ENCODE measurements around the gene NODAL.

Gene NODAL

DNA sequence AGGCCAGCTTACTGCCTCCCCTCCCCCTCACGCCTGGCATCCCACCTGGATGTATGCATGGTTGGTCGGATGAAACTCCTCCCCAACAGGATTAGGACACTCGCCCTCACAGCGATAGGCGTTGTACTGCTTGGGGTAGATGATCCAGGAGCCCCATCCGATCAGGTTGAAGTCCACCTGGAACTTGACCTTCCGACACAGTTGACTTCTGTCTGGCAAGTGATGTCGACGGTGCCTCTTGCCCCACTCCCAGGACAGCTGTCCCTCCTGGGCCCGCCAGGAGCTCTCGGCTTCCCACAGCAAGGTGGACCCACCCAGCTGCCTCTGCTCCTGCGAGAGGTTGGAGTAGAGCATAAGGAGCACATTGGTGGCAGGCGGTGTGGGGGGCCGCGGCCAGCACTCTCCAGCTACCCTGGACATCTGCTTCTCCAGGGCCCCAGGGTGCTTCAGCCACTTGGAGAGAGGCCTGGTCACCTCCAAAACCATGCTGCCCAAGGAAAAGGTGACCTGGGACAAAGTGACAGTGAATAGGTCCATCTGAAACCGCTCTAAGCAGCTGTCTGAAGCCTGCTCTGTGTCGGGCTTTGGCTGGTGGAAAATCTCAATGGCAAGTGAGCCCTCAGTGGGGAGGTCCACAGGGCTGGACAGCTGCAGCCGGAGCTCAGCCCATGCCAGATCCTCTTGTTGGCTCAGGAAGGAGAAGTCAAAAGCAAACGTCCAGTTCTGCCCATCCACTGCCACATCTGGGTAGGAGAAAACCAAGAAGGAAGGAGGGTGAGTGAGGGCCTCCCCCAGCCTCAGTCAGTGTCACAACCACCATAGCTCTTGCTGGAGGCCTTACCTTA, 6.0 kb downstream of the NODAL start:
- in situ Hi-C loops (cut with HindIII; ENCODE audit: low sequenced_read_pairs): loop anchor here (25.0 kb wide), 1 partner anchor 327 kb away; no protein-coding TSS in a partner anchor

DNA sequence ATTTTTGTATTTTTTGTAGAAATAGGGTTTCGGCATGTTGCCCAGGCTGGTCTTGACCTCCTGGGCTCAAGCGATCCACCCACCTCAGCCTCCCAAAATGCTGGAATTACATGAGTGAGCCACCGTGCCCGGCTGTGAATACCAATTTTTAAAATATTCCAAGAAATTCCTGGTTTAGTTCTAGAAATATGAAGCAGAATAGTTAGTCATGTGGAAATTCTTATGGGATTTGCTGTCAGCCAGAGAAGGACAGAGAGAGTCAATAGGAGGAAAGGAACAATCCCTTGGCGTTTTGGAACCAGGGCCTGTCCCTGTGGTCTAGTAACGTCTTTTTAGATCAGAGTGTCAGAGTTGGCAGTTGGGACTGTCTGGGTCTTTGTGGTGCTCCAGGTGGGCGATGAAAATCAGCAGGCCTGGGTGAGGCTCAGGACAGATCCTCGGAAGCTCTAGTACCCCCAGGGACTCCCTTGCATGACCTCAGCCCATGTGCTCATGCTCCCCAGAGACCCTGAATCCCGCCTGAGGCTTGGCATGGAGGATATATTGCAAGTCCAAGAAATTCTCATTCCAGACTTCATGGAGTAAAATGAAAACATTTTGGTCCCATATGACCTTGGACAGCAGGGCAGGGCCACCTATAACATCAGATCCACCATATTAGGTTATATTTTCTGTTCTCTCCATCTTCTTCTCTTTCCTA, 7.8 kb downstream of the NODAL start:
- in situ Hi-C loops (cut with HindIII; ENCODE audit: low sequenced_read_pairs): loop anchor here (5.0 to 25.0 kb wide), 2 partner anchors 101 to 329 kb away; no protein-coding TSS in a partner anchor

DNA sequence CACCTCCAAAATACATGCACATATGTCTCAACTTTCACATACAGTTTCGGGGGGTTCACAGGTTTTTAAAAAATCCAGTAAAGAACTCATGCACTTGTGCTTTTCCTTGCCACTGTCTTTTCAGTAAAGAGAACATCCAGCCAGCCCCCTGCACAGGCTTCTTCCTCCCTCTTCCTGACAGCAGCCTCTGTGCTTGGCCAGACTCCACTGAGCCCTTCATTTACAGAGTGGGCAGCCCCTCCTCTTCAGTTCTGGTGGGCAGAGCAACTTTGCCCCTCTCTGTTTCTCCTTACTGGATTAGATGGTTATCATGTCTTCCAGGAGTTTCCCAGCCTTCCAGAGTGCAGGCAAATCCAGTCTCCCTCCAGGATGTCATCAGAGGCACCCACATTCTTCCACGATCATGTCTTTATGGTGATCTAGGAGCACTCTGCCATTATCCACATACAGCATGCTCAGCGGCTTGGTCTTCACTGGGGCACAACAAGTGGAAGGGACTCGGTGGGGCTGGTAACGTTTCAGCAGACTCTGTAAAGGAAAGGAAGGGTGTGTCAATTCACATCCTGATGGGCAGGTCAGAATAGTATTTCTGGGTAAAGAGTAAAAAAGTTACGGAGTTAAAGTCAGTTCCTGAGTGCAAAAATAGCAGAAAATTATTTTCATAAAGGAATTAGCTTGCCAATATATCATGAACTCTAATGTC, 8.8 kb downstream of the NODAL start:
- in situ Hi-C loops (cut with HindIII; ENCODE audit: low sequenced_read_pairs): loop anchor here (5.0 to 25.0 kb wide), 2 partner anchors 100 to 330 kb away; no protein-coding TSS in a partner anchor

DNA sequence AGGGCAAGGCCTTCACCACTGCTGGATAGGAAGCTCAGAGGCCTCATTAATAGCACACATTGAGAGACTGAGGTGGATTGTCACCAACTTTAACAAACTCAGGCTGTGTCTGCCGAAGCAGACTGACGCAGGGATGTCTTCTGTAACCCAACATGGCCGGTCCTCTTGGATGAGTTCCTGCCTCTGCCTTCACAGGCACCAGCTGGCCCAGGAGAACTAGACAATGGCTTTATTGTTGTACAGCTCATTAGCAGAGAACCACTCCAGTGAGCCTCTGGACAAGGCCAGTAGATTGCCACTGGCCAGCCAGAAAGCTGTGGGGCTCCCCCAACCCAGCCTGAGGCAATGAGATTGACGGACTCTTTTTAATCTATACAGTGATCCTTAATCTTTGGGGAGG, 9.4 kb downstream of the NODAL start:
- in situ Hi-C loops (cut with HindIII; ENCODE audit: low sequenced_read_pairs): loop anchor here (5.0 to 25.0 kb wide), 2 partner anchors 100 to 330 kb away; no protein-coding TSS in a partner anchor

DNA sequence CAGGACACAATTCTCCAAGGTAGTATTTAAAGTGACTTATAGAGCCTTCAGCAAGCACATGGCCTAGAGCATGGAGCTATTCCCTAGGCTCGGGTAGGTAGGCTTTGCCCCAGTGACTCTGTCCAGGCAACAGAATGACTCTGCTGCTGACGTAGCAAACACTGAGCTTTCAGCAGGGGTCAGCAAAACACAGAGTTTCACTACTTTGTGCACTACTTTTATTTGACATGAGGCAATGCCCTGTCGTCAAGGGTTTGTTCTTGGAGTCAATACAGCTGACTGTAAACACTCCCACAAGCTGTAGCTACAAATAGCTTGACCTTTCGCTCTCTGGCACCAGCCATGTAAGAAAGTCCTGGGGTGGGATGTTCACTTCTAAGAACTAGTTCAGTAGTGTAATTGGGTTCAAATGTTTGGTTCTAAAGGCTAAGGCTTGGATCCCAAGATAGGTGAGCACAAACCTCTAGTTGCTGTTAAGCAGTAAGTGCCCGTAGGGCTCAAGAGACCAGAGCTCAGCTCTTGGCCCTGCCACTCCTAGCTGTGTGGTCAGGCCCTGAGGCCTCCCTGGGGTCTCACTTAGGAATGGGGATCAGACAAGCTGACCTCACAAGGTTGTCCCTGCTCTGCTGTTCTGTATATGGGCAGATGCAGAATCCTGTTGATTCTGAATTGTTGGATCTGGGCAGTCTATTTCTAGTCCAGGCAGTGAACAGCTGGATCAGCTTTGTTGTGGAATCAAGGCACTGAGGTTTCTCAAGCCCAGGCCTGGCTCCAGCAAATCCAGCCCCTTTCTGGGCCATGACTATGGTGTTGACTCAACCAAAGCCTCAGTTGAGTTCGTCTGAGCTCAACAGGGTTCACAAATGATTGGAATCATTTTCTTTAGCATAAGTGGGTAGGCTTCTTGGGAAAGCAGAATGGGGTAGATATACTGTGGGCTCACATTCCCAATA, 10.7 kb downstream of the NODAL start:
- in situ Hi-C loops (cut with HindIII; ENCODE audit: low sequenced_read_pairs): loop anchor here (5.0 to 25.0 kb wide), 2 partner anchors 98 to 332 kb away; no protein-coding TSS in a partner anchor

DNA sequence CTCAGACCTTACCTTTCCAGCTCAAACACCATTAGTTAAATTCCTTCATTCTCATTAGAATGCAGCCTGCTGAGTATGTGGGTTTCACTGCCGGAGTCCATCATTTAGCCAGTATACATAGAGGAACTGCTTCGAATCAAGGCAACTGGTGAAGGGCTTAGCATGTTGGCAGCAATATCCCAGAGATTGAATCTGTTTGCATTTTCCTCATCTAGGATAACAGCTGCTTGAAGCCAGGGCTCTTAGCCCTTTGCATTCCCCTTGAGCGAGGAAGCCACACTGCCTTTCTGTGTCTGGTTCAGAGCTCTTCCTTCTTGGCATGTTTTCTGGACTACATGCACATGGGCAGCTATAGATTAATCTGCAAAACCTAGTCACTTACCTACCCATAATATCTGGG, 14.7 kb downstream of the NODAL start:
- in situ Hi-C loops (cut with HindIII; ENCODE audit: low sequenced_read_pairs): loop anchor here (25.0 kb wide), 1 partner anchor 335 kb away; no protein-coding TSS in a partner anchor

DNA sequence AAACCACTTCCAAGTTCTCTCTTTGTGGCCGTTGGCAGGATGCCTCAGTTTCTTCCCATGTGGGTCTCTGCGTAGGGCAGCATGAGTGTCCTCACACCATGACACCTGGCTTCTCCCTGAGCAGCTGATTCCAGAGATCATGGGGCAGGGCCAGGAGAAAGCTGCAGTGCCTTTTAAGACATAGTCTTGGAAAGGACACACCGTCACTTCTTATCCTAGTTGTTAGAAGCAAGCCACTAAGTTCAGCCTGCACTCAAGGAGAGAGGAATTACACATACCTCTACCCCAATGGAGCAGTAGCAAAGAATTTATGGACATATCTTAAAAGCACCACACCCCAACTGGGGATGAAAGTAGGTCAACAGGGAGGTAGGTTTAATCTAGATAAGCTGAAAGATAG, 16.4 kb downstream of the NODAL start:
- in situ Hi-C loops (cut with HindIII; ENCODE audit: low sequenced_read_pairs): loop anchor here (25.0 kb wide), 1 partner anchor 337 kb away; no protein-coding TSS in a partner anchor

DNA sequence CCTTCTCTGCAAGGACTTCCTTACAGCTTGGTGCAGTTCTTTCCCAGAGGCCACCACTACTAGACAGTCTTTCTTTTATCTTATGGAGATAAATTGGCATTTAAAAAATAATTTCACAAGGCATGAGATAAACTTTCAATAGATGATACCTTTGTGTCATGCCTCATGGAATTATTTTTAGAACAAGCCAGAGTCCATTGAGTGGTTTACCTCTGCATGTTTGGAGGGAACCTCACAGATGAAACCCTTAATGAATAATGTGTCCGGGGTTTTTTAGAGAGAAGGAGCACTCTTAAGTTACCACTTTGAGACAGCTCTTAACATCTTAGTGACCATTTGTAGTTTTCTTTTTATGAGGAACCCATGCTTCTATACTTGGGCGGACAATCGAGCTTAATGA, 17.2 kb downstream of the NODAL start:
- in situ Hi-C loops (cut with HindIII; ENCODE audit: low sequenced_read_pairs): no loop called here

DNA sequence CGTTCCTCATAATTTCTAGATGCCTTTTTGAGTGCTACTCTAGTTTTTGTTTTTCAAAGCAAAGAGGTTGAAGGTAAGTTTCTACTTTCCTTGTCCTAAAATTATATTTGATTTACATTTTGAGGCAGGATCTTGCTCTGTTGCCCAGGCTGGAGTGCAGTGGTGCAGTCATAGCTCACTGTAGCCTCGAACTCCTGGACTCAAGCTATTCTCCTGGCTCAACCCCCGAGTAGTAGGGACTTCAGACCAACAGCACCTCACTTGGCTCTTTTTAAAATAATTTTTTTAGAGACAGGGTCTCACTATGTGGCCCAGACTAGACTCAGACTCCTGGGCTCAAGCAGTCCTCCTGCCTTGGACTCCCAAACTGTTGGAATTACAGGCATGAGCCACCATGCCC, 22.8 kb downstream of the NODAL start:
- in situ Hi-C loops (cut with HindIII; ENCODE audit: low sequenced_read_pairs): no loop called here

DNA sequence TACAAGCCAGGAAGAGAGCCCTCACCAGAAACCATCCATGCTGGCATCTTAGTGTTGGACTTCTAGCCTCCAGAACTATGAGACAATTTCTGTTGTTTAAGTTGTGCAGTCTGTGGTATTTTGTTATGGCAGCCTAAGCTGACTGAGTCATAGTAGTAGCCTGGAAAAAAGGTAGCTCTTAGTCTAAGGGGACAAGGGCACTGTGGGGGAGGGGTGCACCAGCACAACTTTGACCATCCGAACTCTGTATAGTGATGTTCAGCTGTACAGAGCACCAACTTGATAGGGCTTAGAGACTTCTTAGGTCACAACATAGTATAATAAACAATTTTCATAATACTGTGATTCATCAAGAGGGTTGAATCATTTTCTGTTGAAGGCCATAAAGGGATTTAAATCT, 23.3 kb downstream of the NODAL start:
- in situ Hi-C loops (cut with HindIII; ENCODE audit: low sequenced_read_pairs): no loop called here

DNA sequence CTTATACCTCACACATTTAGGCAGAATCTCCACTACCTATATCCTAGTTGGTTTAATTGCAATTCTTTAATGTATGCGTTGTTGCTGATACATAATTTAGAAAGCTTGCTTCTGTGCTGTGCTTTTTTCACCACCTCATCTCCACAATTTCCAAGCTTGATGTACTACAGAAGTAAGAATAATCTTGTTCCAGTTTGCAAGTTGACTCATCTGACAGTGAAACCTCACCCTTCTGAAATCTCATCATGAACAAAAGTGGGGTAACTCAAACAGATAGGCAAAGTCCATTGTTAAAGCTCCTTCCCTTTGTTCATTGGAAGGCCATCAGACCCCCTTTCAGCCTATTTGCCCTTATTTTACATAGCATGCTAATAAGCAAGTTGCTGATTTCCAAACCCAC, 23.9 kb downstream of the NODAL start:
- in situ Hi-C loops (cut with HindIII; ENCODE audit: low sequenced_read_pairs): no loop called here

DNA sequence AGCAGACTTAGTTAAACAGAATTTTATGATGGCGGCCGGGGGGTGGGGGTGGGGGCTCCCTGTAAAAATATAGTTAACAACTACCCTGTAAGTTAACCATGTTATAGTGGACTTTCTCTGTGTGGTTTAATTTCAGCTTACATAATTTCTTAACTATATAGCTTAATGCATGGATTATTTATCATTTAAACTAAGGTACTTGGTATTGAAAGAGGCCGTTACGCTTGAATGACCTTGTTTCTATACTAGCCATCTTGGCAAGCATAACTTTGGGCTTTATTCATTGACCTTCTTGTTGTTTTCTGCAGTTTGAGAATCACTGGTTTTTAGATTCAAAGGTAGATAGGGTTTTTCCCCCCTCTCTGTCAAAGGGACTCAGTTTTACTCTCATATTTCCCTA, 29.1 kb downstream of the NODAL start:
- in situ Hi-C loops (cut with HindIII; ENCODE audit: low sequenced_read_pairs): no loop called here

DNA sequence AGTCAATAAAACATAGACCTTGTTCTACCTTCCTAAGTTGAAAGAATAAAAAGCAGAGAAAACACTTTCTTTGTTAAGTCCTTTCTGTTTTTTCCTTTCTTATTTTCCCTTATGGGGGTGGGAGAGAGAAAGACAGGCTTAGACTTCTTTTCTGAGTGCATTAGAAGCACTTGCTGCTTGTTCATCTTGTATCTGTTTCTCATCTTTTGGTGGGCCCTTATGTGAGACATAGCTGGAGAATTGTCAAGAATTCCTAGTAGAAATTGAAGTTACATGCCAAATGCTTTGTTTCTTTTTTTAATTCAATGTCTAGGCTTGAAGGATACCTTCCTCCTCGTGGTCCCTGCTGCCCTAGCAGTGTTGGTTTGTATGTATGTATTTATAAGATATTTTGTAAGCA, 30.9 kb downstream of the NODAL start:
- in situ Hi-C loops (cut with HindIII; ENCODE audit: low sequenced_read_pairs): no loop called here

DNA sequence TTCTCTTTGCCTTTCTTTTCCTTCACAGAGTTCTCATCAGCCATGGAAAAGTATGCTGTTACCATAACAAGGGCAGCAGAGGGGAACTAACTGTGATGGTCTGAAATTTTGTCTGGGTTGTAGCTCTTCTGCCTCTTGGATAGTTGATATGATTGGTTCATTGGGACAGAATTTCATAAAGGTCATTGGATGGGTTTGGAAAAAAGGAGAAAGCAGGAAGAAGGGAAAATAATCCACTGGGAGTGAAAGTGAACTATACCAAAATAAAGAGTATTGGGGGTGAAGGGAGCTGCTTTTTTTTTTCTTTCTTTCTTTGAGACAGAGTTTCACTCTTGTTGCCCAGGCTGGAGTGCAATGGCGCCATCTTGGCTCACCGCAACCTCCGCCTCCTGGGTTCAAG, 31.7 kb downstream of the NODAL start:
- in situ Hi-C loops (cut with HindIII; ENCODE audit: low sequenced_read_pairs): no loop called here

DNA sequence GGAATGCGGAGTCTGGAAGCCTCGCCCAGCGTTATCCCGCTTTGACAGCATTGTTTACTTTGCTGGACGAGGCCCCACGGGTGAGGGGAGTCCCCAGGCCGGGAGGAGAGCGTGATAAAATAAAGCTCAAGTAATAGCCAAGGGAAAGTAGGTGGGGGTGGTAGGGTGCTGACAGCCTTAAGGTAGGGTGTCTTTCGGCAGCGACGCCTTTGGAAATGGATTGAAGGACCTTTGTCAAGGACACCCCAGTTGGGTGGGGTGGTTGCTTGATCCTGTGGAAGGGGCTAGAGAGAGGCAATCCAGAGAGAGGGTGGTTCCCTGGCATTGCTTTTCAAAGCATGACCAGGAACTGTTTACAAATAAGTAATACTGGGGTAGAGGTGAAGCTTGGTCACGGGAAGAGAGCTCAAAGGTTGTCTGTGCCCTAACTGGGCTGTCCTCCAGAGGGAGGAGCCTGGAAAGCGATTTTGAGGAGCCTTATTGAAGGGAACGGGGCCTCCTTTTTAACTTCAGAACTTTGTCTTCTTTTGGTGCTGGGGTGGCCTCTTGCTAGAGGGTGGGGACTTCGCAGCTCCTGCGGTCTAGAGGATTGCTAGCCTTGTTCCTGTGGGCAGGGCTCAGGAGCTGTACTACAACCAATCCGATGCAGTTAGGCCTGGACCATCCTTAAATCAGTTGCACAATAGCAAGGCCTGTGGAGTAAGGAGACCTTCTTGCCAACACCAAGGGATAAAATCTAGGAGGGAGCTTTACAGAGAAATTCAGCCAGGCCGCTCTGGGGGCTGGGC, 36.2 kb downstream of the NODAL start:
- in situ Hi-C loops (cut with HindIII; ENCODE audit: low sequenced_read_pairs): no loop called here

DNA sequence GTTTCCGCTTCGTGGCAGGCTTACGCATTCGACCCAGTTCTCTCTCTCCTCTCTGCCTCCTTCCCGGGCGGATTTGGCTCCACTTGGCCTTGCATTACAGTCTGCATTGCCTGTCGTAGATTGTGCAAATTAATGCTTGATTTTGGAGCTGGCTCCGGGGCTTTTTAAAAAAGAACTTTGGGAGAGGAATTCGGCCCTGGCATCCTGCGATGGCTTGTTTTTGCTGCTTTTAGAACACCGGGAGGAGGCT, 36.8 kb downstream of the NODAL start:
- in situ Hi-C loops (cut with HindIII; ENCODE audit: low sequenced_read_pairs): no loop called here

DNA sequence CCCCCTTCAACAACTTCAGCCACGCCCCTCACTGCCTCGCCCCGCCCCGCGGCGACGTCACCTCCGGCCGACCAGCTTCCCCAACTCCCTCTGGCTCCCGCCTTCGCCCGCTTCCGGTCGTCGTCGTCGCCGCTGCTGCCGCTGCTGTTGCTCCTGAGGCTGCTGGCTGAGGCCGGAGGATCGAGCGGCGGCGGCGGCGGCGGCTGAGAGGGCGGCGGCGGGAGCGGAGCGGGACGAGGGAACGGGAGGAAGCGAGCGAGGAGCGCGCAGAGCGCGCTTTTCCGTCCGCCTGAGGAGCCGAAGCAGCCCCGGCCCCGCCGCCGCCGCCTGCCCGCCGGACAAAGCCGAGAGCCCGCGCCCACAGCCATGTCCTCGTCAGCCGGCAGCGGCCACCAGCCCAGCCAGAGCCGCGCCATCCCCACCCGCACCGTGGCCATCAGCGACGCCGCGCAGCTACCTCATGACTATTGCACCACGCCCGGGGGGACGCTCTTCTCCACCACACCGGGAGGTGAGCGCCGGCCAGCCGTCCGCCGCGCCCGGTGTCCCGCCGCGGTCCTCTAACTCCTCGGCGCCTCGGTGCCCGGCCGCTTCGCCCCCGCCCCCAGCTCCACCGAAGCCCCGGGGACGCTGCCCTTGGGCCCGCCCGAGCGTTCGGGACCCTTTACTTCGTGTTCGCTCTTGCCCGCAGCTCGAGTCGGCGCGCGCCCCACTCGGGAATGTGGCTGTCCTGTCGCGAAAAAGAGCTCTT, 37.3 kb downstream of the NODAL start, which contains the start of gene EIF4EBP2:
Gene EIF4EBP2, plus strand, starts transcription at position 110 of the 751 bp plus-strand sequence. Its CDS starts 257 bp downstream, at position 367.
- in situ Hi-C loops (cut with HindIII; ENCODE audit: low sequenced_read_pairs): no loop called here

DNA sequence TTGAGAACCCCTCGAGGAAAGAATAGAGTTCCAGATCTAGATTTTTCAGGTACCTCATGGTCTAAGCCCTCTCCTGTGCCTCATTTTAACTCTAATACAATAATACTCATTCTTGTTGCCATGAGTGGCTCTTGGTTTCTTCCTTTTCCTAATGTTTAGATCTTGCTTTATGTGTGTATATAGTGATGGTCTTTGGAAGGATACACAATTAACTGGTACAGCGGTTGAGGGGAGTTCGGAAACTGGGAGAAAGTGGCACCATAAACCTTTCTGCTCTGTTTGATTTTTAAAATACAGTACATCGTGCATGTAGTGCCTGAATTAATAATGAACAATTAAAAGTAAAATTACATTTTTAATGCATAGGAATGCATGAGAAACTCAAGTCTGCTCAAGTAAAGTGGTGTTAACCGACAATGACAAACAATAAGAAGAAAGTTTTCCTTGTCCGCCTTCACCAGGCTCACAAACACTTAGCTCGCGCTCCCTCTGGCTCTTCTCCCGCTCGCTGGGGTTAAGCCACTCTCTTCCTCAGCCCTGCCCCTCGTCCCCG, 37.9 kb downstream of the NODAL start:
- in situ Hi-C loops (cut with HindIII; ENCODE audit: low sequenced_read_pairs): no loop called here

Measured in endothelial cell of hepatic sinusoid (primary cell).